Measurements from ENCODE around the gene ASB18.

Gene ASB18

GRCh38 chr2:236208019-236208926, 55.9 kb downstream of the ASB18 start:
- DNase-seq (ENCODE audit: low read depth in 2 of 2): no peak

GRCh38 chr2:236207472-236207871, 56.7 kb downstream of the ASB18 start:
- no peak for DNase-seq (ENCODE audit: low read depth in 2 of 2)

- DNase-seq (ENCODE audit: low read depth in 2 of 2): no peak
Measured at GRCh38 chr2:236205867-236206645, 58.1 kb downstream of the ASB18 start.

- no peak for DNase-seq (ENCODE audit: low read depth in 2 of 2)
Measured at GRCh38 chr2:236204953-236205352, 59.3 kb downstream of the ASB18 start.

GRCh38 chr2:236200378-236200777, 63.8 kb downstream of the ASB18 start:
- DNase-seq (ENCODE audit: low read depth in 2 of 2): no peak

GRCh38 chr2:236196366-236196765, 67.8 kb downstream of the ASB18 start:
- no peak for DNase-seq (ENCODE audit: low read depth in 2 of 2)

GRCh38 chr2:236195726-236196125, 68.5 kb downstream of the ASB18 start:
- DNase-seq (ENCODE audit: low read depth in 2 of 2): no peak

- no peak for DNase-seq (ENCODE audit: low read depth in 2 of 2)
Measured at GRCh38 chr2:236194786-236195185, 69.4 kb downstream of the ASB18 start.

- no peak for DNase-seq (ENCODE audit: low read depth in 2 of 2)
Measured at GRCh38 chr2:236193026-236193425, 71.2 kb downstream of the ASB18 start.

- DNase-seq (ENCODE audit: low read depth in 2 of 2): no peak
Measured at GRCh38 chr2:236190674-236191073, 73.5 kb downstream of the ASB18 start.

- no peak for DNase-seq (ENCODE audit: low read depth in 2 of 2)
Measured at GRCh38 chr2:236184701-236185100, 79.5 kb downstream of the ASB18 start.

- DNase-seq (ENCODE audit: low read depth in 2 of 2): peak in 1 of 2 donors; percentile 6
Measured at GRCh38 chr2:236180831-236181453, 83.3 kb downstream of the ASB18 start.

- no peak for DNase-seq (ENCODE audit: low read depth in 2 of 2)
Measured at GRCh38 chr2:236180076-236180816, 84.0 kb downstream of the ASB18 start.

- DNase-seq (ENCODE audit: low read depth in 2 of 2): no peak
Measured at GRCh38 chr2:236179236-236180075, 84.8 kb downstream of the ASB18 start.

GRCh38 chr2:236178890-236179235, 85.3 kb downstream of the ASB18 start:
- DNase-seq (ENCODE audit: low read depth in 2 of 2): no peak

- peak in 1 of 2 donors; percentile 5 for DNase-seq (ENCODE audit: low read depth in 2 of 2)
Measured at GRCh38 chr2:236177967-236178889, 86.0 kb downstream of the ASB18 start.

- DNase-seq (ENCODE audit: low read depth in 2 of 2): no peak
Measured at GRCh38 chr2:236177604-236177966, 86.6 kb downstream of the ASB18 start.

- no peak for DNase-seq (ENCODE audit: low read depth in 2 of 2)
Measured at GRCh38 chr2:236176951-236177350, 87.3 kb downstream of the ASB18 start.

- no peak for DNase-seq (ENCODE audit: low read depth in 2 of 2)
Measured at GRCh38 chr2:236176417-236176816, 87.8 kb downstream of the ASB18 start.

Measured in stimulated activated CD8-positive, alpha-beta memory T cell treated with anti-CD3 and anti-CD28 coated beads, Interleukin-7, amount 100 ng/mL, for 1 hour (primary cell).